GM12878 (cell line): ENCODE data around the gene PROB1. TPM values are rescaled to one million over a fixed set of nuclear protein-coding genes. Genes with fewer than 3 reads are reported as not detected.

Experiments used
- ATAC-seq: fragments of 200-7000 bp; cut with Tn5 transposase; 3 replicates; pipeline ENCODE4 v1.9.1; 2020; ENCODE audit warnings: mild to moderate bottlenecking, moderate library complexity
- BruUV-seq: library from RNA; stranded (reverse); fragments of 400-500 nt; replicated peaks from 2 replicates; lab custom pipeline; 2021; lab: Mats Ljungman, UMichigan
- CTCF ChIA-PET: fragments of 300-600 bp; sonication (Branson Sonifier 250); formaldehyde crosslinking; extraction: SDS; loops from one replicate; lab custom pipeline; 2021; ENCODE audit warnings: inconsistent platforms; lab: Yijun Ruan, JAX
- POLR2A ChIA-PET: fragments of 350-600 bp; formaldehyde crosslinking; extraction: SDS; loops from one replicate; lab custom pipeline; 2021; ENCODE audit warnings: inconsistent platforms; lab: Charles Lee
- RAD21 ChIA-PET: fragments of 300-600 bp; sonication (Branson Sonifier 250); formaldehyde crosslinking; loops from one replicate; lab custom pipeline; 2023; ENCODE audit warnings: antibody characterized with exemption; ENCODE audit not compliant: unreplicated experiment; lab: Charles Lee
- SMC1A ChIA-PET: fragments of 300-600 bp; sonication (Branson Sonifier 250); formaldehyde crosslinking; loops from one replicate; lab custom pipeline; 2023; ENCODE audit not compliant: unreplicated experiment, uncharacterized antibody; lab: Charles Lee
- DNase-seq: peaks from one replicate; pipeline ENCODE4 v3.0.0-alpha.2; 2011; ENCODE audit warnings: low read depth, low spot score
- FAIRE-seq: peaks from 3 replicates; lab custom pipeline; 2011; peaks lifted over from hg19 to GRCh38; lab: Jason Lieb, UNC
- H2AFZ ChIP-seq: 2 replicates; pipeline ENCODE4 v1.6.0; 2011; ENCODE audit warnings: low read depth, low read length, control low read depth; ENCODE audit not compliant: control insufficient read depth
- H3K27ac ChIP-seq: 2 replicates; pipeline ENCODE4 v1.5.1; 2011; ENCODE audit warnings: control low read depth; ENCODE audit not compliant: control insufficient read depth, insufficient read depth
- H3K27me3 ChIP-seq, 2 experiments: replicated peaks in 1 of 2; 2 replicates each; pipeline versions ENCODE4 v1.6.0 to v1.6.1; 2011; ENCODE audit warnings: low read length in 1 of 2; ENCODE audit not compliant: control insufficient read depth in 2 of 2, insufficient read depth in 2 of 2
- H3K36me3 ChIP-seq, 2 experiments: 2 replicates each; pipeline ENCODE4 v1.5.1; 2011; ENCODE audit warnings: low read length in 1 of 2; ENCODE audit not compliant: control insufficient read depth in 2 of 2, insufficient read depth in 2 of 2
- H3K4me1 ChIP-seq: 2 replicates; pipeline ENCODE4 v1.6.1; 2011; ENCODE audit warnings: mild to moderate bottlenecking, low read length, moderate library complexity, mixed read lengths; ENCODE audit not compliant: control insufficient read depth, insufficient read depth
- H3K4me2 ChIP-seq: 2 replicates; pipeline ENCODE4 v1.6.0; 2011; ENCODE audit warnings: control low read depth; ENCODE audit not compliant: control insufficient read depth, insufficient read depth
- H3K4me3 ChIP-seq: fragments of 200-600 bp; sonication (generic); 2 replicates; pipeline ENCODE4 v1.5.1; 2016
- H3K79me2 ChIP-seq: 2 replicates; pipeline ENCODE4 v1.6.0; 2011; ENCODE audit warnings: low read length; ENCODE audit not compliant: control insufficient read depth, insufficient read depth
- H3K9ac ChIP-seq: 2 replicates; pipeline ENCODE4 v1.8.0; 2011; ENCODE audit warnings: low read length, control low read depth, mixed read lengths; ENCODE audit not compliant: control insufficient read depth, insufficient read depth
- H3K9me3 ChIP-seq: replicated peaks from 3 replicates; pipeline ENCODE4 v1.5.1; 2011; ENCODE audit warnings: mild to moderate bottlenecking, low read length; ENCODE audit not compliant: control insufficient read depth, insufficient read depth
- H4K20me1 ChIP-seq: 2 replicates; pipeline ENCODE4 v1.6.0; 2011; ENCODE audit not compliant: control insufficient read depth, insufficient read depth
- CBX3 ChIP-seq: fragments of 200-600 bp; sonication (generic); IDR thresholded peaks from 2 replicates; pipeline ENCODE4 v1.6.1; 2016; ENCODE audit warnings: low read depth, borderline replicate concordance
- GATAD2B ChIP-seq: fragments of 450-650 bp; conservative IDR thresholded peaks from 2 replicates; pipeline ENCODE4 v1.6.1; 2017; ENCODE audit warnings: low read depth, mild to moderate bottlenecking, moderate library complexity
- KLF5 ChIP-seq: fragments of 450-650 bp; IDR thresholded peaks from 2 replicates; pipeline ENCODE4 v1.6.1; 2014; ENCODE audit warnings: mild to moderate bottlenecking; ENCODE audit not compliant: partially characterized antibody
- LARP7 ChIP-seq: fragments of 450-650 bp; IDR thresholded peaks from 2 replicates; pipeline ENCODE4 v1.6.1; 2017; ENCODE audit warnings: mild to moderate bottlenecking
- MTA2 ChIP-seq: fragments of 450-650 bp; IDR thresholded peaks from 2 replicates; pipeline ENCODE4 v1.6.1; 2016; ENCODE audit warnings: low read depth, mild to moderate bottlenecking, moderate library complexity
- NR2C2 ChIP-seq: IDR thresholded peaks from 2 replicates; pipeline ENCODE4 v1.6.1; 2011; ENCODE audit warnings: borderline replicate concordance, low read depth; ENCODE audit not compliant: control insufficient read depth, insufficient read length
- POLR2AphosphoS5 ChIP-seq: IDR thresholded peaks from 2 replicates; pipeline ENCODE4 v1.6.1; 2011; ENCODE audit warnings: mild to moderate bottlenecking, low read length, inconsistent platforms
- RAD21 ChIP-seq: IDR thresholded peaks from 2 replicates; pipeline ENCODE4 v1.6.1; 2011; ENCODE audit warnings: mild to moderate bottlenecking, low read depth, low read length, moderate library complexity; ENCODE audit not compliant: insufficient read depth
- RBBP5 ChIP-seq: fragments of 200-600 bp; sonication (generic); conservative IDR thresholded peaks from 2 replicates; pipeline ENCODE4 v1.6.1; 2016
- SMARCA5 ChIP-seq: fragments of 450-650 bp; IDR thresholded peaks from 2 replicates; pipeline ENCODE4 v1.6.1; 2017; ENCODE audit warnings: mild to moderate bottlenecking
- SMC3 ChIP-seq: IDR thresholded peaks from 2 replicates; pipeline ENCODE4 v1.6.1; 2011; ENCODE audit warnings: low read length, improper control_type of control experiment, borderline replicate concordance
- USF2 ChIP-seq: IDR thresholded peaks from 2 replicates; pipeline ENCODE4 v1.6.1; 2011; ENCODE audit warnings: low read depth, low read length, improper control_type of control experiment, borderline replicate concordance
- YY1 ChIP-seq: IDR thresholded peaks from 2 replicates; pipeline ENCODE4 v1.6.1; 2011; ENCODE audit warnings: low read depth, mild to moderate bottlenecking, low read length
- ZNF24 ChIP-seq: fragments of 450-650 bp; IDR thresholded peaks from 2 replicates; pipeline ENCODE4 v1.6.1; 2017; ENCODE audit warnings: antibody characterized with exemption, mild to moderate bottlenecking
- WGBS: methylation state at CpG from one replicate; pipeline ENCODE4 v1.1.6; 2016; ENCODE audit warnings: low lambda C conversion rate; ENCODE audit not compliant: insufficient replicate concordance, insufficient coverage; ENCODE audit errors: missing lambda C conversion rate; 5-methylcytosine and 5-hydroxymethylcytosine counted together
- in situ Hi-C: fragments of 300-500 bp; cut with MboI; formaldehyde crosslinking; loops from 9 replicates; pipeline ENCODE4 v1.14.3; 2018; ENCODE audit warnings: mixed read lengths
- intact Hi-C: fragments of 100-400 bp; cut with micrococcal nuclease; formaldehyde crosslinking; loops from one replicate; pipeline ENCODE4 v1.14.2; 2022; ENCODE audit not compliant: unreplicated experiment
- polyA plus RNA-seq, 11 experiments: library from polyadenylated mRNA; depleted of rRNA in 4 of 11; unstranded in 6 of 11; stranded (reverse) in 5 of 11; fragments of >200 nt; fragmentation: Nextera tagmentation in 4 of 11; fragmentation: Illumina TruSeq in 1 of 11; extraction: Ambion mirVana in 4 of 11; extraction: Trizol in 1 of 11; gene quantifications; 1 replicate in 1 of 11; 2 replicates in 10 of 11; pipeline versions ENCODE4 v1.2.1 to v1.2.3, GENCODE V29; 2011 to 2016; ENCODE audit warnings: inconsistent platforms in 2 of 11, missing spikeins in 2 of 11, low read depth in 1 of 11
- total RNA-seq, 4 experiments: library from RNA; depleted of rRNA in 3 of 4; stranded (reverse); fragments of >200 nt in 3 of 4; fragmentation: Illumina TruSeq in 1 of 4; extraction: Trizol in 1 of 4; gene quantifications; 2 replicates each; pipeline versions ENCODE4 v1.2.1 to v1.2.3, GENCODE V29; 2013 to 2021
- TF ChIP-seq, protein P1 (sequence below): IDR thresholded peaks from 2 replicates; pipeline ENCODE4 v1.6.1; 2011; ENCODE audit warnings: low read depth, mild to moderate bottlenecking, low read length, moderate library complexity, borderline replicate concordance; ENCODE audit errors: extremely low read depth
- TF ChIP-seq, protein P2 (sequence below): fragments of 450-650 bp; conservative IDR thresholded peaks from 2 replicates; pipeline ENCODE4 v1.6.1; 2017; ENCODE audit warnings: mild to moderate bottlenecking, moderate library complexity
- TF ChIP-seq, protein P3 (sequence below): fragments of 450-650 bp; formaldehyde crosslinking; IDR thresholded peaks from 2 replicates; pipeline ENCODE4 v1.4.0; 2022; ENCODE audit warnings: mild to moderate bottlenecking, moderate library complexity

PROB1 gene
- total and polyA plus RNA-seq, 10 of the 15 experiments (the other 5 are each of a cell fraction or from before 2014, with no cell fraction given) = 0.14 to 8.1 (median 2.9) TPM

DNA sequence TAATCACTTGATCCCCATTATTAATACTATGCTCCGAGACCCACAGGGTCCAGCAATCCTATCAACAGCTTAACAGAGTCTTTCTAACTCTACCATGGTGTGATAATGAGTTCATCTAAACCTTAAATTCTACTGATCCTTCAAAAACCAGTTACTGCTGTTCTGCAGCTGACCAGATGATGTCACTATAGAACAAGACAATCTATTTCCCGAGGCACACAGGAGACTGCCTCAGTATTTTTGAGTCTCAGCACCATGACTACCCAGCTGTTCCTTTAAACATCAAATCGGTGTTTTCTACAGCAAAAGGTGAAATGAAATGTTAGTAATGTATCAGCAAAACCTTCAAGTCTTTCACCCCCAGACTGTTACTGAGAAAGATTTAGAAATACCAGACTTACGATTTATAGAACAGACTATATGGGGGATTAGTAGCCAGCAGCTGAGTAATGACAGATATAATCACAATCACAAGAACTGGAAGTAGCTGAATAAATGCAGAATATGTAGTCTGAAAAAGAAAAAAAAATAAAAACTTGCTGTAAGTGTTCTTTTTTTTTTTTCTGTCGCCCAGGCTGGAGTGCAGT is 27.5 kb upstream of the PROB1 start:
- POLR2A ChIA-PET = interaction anchor here (0.7 to 1.9 kb wide), 10 partner anchors 8 to 139 kb away, joined by 3 to 11 read pairs (median 4); no protein-coding TSS in a partner anchor
- Histone ChIP-seq H2AFZ (no peak overlapping the region), H3K4me1 (no peaks in the 10 kb centered on the region), H4K20me1 (no peaks in the 10 kb centered on the region), H3K27me3 (no peaks in the 10 kb centered on the region), H3K27ac (no peak overlapping the region), H3K36me3 (peaks cover 2 to 3% of the 10 kb centered on the region in 2 experiments; a peak in 3 of 4 replicates), H3K9ac (no peak overlapping the region), H3K79me2 (no peaks in the 10 kb centered on the region), H3K9me3 (no peaks in the 10 kb centered on the region), H3K4me2 (no peak overlapping the region), H3K4me3 (no peak overlapping the region)
- 41% methylated on average over 5 of the region's 5 CpGs for WGBS
- in situ Hi-C loops = loop anchor here (5.0 kb wide), 1 partner anchor 95 kb away; no protein-coding TSS in a partner anchor
- no peak for DNase-seq
- peak; percentile 95 for ATAC-seq
- intact Hi-C loops = loop anchor here (1.0 to 5.0 kb wide), 4 partner anchors 91 to 345 kb away; partner anchors contain the start of gene UBE2D2
- CTCF ChIA-PET = interaction anchor here (0.5 to 9.5 kb wide), 54 partner anchors 8 to 353 kb away, joined by 3 to 491 read pairs (median 4); partner anchors contain the start of genes DNAJC18, SPATA24 and STING1
- BruUV-seq = no TSS peak
- RAD21 ChIA-PET = interaction anchor here (0.6 to 9.2 kb wide), 48 partner anchors 11 to 343 kb away, joined by 3 to 241 read pairs (median 4); partner anchors contain the start of genes DNAJC18, PROB1, SPATA24 and STING1
- SMC1A ChIA-PET = interaction anchor here (0.6 to 5.6 kb wide), 35 partner anchors 8 to 343 kb away, joined by 3 to 235 read pairs (median 5); partner anchors contain the start of genes DNAJC18, PROB1 and STING1
- peak; percentile 93 for FAIRE-seq
- peak; percentile 98 for TF ChIP-seq SMC3
- 0 out of 2 replicates have a peak, but pooled peaks have one; percentile 23 for TF ChIP-seq SMARCA5
- TF ChIP-seq GATAD2B = no peak
- peak; percentile 99 for TF ChIP-seq RAD21
- TF ChIP-seq MTA2 = no peak
- no peak for TF ChIP-seq LARP7
- TF ChIP-seq RBBP5 = no peak
- TF ChIP-seq, protein P1, sequence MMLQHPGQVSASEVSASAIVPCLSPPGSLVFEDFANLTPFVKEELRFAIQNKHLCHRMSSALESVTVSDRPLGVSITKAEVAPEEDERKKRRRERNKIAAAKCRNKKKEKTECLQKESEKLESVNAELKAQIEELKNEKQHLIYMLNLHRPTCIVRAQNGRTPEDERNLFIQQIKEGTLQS = no peak
- TF ChIP-seq, protein P2, sequence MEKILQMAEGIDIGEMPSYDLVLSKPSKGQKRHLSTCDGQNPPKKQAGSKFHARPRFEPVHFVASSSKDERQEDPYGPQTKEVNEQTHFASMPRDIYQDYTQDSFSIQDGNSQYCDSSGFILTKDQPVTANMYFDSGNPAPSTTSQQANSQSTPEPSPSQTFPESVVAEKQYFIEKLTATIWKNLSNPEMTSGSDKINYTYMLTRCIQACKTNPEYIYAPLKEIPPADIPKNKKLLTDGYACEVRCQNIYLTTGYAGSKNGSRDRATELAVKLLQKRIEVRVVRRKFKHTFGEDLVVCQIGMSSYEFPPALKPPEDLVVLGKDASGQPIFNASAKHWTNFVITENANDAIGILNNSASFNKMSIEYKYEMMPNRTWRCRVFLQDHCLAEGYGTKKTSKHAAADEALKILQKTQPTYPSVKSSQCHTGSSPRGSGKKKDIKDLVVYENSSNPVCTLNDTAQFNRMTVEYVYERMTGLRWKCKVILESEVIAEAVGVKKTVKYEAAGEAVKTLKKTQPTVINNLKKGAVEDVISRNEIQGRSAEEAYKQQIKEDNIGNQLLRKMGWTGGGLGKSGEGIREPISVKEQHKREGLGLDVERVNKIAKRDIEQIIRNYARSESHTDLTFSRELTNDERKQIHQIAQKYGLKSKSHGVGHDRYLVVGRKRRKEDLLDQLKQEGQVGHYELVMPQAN = peak; percentile 32; the same call in 1 of the 2 replicates
- no peak for TF ChIP-seq KLF5
- TF ChIP-seq POLR2AphosphoS5 = no peak
- TF ChIP-seq ZNF24 = 0 out of 2 replicates have a peak, but pooled peaks have one; percentile 33
- no peak for TF ChIP-seq CBX3
- TF ChIP-seq, protein P3, sequence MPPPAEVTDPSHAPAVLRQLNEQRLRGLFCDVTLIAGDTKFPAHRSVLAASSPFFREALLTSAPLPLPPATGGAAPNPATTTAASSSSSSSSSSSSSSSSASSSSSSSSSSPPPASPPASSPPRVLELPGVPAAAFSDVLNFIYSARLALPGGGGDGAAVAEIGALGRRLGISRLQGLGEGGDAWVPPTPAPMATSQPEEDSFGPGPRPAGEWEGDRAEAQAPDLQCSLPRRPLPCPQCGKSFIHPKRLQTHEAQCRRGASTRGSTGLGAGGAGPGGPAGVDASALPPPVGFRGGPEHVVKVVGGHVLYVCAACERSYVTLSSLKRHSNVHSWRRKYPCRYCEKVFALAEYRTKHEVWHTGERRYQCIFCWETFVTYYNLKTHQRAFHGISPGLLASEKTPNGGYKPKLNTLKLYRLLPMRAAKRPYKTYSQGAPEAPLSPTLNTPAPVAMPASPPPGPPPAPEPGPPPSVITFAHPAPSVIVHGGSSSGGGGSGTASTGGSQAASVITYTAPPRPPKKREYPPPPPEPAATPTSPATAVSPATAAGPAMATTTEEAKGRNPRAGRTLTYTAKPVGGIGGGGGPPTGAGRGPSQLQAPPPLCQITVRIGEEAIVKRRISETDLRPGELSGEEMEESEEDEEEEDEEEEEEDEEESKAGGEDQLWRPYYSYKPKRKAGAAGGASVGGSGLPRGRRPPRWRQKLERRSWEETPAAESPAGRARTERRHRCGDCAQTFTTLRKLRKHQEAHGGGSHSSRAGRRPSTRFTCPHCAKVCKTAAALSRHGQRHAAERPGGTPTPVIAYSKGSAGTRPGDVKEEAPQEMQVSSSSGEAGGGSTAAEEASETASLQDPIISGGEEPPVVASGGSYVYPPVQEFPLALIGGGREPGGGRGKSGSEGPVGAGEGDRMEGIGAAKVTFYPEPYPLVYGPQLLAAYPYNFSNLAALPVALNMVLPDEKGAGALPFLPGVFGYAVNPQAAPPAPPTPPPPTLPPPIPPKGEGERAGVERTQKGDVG (CRISPR knock-in tag) = no peak
- peak; percentile 53; the same call in 1 of the 2 replicates for TF ChIP-seq YY1
- no peak for TF ChIP-seq USF2
- TF ChIP-seq NR2C2 = no peak
